HL-60/S4 (cell line): Measurements from ENCODE around the gene RNASE1.
"Not testable (repeated sequence)": the region's sequence is repeated elsewhere in the genome, so short reads cannot be mapped to it uniquely, and the experiment has no call there.

ENCODE experiments used
- in situ Hi-C: fragments of 300-500 bp; cut with MboI; formaldehyde crosslinking; loops from 2 replicates; pipeline ENCODE4 v1.14.3; 2022; ENCODE audit warnings: low sequenced_read_pairs

RNASE1 gene

GRCh38 chr14:20775043-20775442 is 27.6 kb downstream of the RNASE1 start:
- in situ Hi-C loops: no loop called here

- in situ Hi-C loops: no loop called here
Observed at GRCh38 chr14:20774258-20774824, 28.3 kb downstream of the RNASE1 start.

GRCh38 chr14:20772650-20773049 is 30.0 kb downstream of the RNASE1 start:
- in situ Hi-C loops: no loop called here

- in situ Hi-C loops: no loop called here
Observed at GRCh38 chr14:20769421-20769820, 33.2 kb downstream of the RNASE1 start.

- in situ Hi-C loops: no loop called here
Observed at GRCh38 chr14:20768593-20768892, 34.1 kb downstream of the RNASE1 start.

- in situ Hi-C loops: no loop called here
Observed at GRCh38 chr14:20760950-20761349, 41.7 kb downstream of the RNASE1 start.

GRCh38 chr14:20759465-20759864 is 43.2 kb downstream of the RNASE1 start:
- in situ Hi-C loops: not testable (repeated sequence)

- in situ Hi-C loops: no loop called here
Observed at GRCh38 chr14:20757965-20758364, 44.7 kb downstream of the RNASE1 start.

- in situ Hi-C loops: no loop called here
Observed at GRCh38 chr14:20755037-20755436, 47.6 kb downstream of the RNASE1 start.

GRCh38 chr14:20754308-20754707 is 48.3 kb downstream of the RNASE1 start:
- in situ Hi-C loops: no loop called here

GRCh38 chr14:20751963-20752562 is 50.6 kb downstream of the RNASE1 start:
- in situ Hi-C loops: no loop called here
